ENCODE results near the gene KLHDC1.
"Not testable (repeated sequence)": the region's sequence is repeated elsewhere in the genome, so short reads cannot be mapped to it uniquely, and the experiment has no call there.

Gene KLHDC1

DNA sequence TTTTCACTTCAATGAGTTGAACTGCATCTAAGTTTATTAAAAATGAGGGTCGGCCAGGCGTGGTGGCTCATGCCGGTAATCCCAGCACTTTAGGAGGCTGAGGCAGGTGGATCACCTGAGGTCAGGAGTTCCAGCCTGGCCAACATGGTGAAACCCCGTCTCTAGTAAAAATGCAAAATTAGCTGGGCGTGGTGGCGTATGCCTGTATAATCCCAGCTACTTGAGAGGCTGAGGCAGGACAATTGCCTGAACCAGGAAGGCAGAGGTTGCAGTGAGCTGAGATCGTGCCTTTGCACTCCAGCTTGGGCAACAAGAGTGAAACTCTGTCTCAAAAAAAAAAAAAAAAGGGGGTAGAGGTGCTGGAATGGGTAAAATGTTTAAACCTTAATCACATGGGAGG is 88.1 kb downstream of the KLHDC1 start:
- H3K9me3 Mint-ChIP-seq, H3K4me1 Mint-ChIP-seq, H3K27ac Mint-ChIP-seq, H3K27me3 Mint-ChIP-seq, DNase-seq, H3K4me3 Mint-ChIP-seq: not testable (repeated sequence)
- H3K36me3 Mint-ChIP-seq: peaks cover 64% of the 10 kb centered on the region
- CTCF ChIA-PET: interaction anchor here (1.1 kb wide), 1 partner anchor 24 kb away, joined by 3 read pairs; no protein-coding TSS in a partner anchor

DNA sequence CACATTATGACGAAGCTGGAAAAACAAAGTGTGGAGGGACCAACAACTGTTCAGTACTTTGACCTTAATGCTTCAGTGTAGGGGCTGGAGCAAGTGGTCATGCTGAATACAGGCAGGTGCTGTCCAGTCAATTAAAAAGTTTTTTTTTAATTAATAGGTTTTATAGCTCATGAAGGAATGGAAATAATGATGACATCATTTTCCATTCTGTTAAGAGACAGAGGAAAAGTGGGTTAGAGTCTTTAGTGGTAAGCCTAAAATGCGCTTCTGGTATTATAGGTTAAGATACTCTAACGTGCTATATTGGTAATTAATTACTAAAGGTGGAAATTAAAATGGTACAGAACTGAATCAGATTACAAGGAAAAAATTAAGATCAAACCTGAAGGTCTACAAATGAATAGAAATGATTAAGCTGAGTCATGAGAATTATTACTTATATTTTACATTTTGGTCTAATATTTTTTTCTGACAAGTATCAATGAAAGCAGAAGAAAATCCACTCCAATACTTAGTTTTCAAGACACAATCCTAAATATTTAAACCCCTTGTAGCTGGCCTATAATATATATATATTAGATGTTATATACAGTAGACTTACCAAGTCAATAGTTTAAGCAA is 90.6 kb downstream of the KLHDC1 start:
- no peaks in the 10 kb centered on the region for H3K27me3 Mint-ChIP-seq
- DNase-seq: no peak
- H3K9me3 Mint-ChIP-seq: no peaks in the 10 kb centered on the region
- no peak overlapping the region for H3K4me3 Mint-ChIP-seq
- H3K36me3 Mint-ChIP-seq: peaks cover 63% of the 10 kb centered on the region
- no peaks in the 10 kb centered on the region for H3K4me1 Mint-ChIP-seq
- no peak overlapping the region for H3K27ac Mint-ChIP-seq
- CTCF ChIA-PET: no interaction called here

DNA sequence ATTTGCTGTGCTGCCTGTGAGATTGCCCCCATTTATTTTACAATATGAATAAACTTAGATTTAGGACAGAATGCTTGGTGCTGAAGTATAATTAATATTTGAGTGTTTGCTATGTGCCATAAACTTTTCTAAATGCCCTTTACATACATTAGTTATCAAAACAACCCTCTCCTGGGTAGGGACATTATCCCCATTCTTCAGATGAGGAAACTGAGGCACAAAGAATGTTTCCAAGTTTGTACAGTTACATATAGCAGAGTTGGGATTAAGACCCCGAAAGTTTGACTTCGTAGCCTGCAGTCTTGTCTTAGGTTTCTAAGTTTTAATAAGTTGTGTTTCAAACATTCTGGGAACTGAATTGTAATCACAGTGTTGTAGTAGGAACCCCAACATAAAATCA is 93.4 kb downstream of the KLHDC1 start:
- H3K27ac Mint-ChIP-seq: no peak overlapping the region
- no peaks in the 10 kb centered on the region for H3K27me3 Mint-ChIP-seq
- no peak for DNase-seq
- no peak overlapping the region for H3K4me3 Mint-ChIP-seq
- H3K4me1 Mint-ChIP-seq: no peaks in the 10 kb centered on the region
- no peaks in the 10 kb centered on the region for H3K9me3 Mint-ChIP-seq
- H3K36me3 Mint-ChIP-seq: peaks cover 66% of the 10 kb centered on the region
- CTCF ChIA-PET: no interaction called here

DNA sequence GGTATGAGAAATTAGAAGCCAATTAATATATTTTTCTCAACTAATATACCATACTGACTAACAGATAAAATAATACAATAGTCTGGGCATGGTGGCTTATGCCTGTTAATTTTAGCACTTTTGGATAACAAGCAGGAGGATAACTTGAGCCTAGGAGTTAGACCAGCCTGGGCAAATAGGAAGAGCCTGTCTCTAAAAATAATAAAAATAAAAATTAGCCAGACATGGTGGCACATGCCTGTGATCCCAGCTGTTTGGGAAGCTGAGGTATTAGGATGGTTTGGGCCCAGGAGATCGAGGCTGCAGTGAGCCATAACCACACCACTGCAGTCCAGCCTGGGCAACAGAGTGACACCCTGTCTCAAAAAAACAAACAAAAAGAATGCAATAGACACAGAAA is 99.7 kb downstream of the KLHDC1 start:
- Mint-ChIP-seq H3K4me3 (no peak overlapping the region), H3K4me1 (no peaks in the 10 kb centered on the region), H3K9me3 (no peaks in the 10 kb centered on the region), H3K27me3 (no peaks in the 10 kb centered on the region), H3K36me3 (peaks cover 55% of the 10 kb centered on the region), H3K27ac (no peak overlapping the region)
- no peak for DNase-seq
- CTCF ChIA-PET: no interaction called here

DNA sequence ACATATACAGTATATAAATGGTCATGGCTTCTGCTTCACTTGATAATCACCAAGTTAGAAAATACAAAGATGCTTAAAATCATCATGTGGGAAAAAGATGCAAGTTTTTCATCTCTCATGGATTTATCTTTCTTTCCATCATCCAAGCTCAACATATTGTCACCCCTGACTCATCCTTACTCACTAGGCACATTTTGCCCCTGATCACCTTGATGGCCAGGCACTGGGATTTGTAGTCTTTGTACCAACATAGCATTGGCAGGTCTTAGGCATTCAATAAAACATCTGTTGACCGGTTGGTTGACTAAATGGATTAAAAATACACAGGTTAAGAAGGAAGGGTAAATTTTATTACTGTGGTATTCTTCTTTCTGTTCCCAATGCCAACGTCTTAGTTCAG is 103.1 kb downstream of the KLHDC1 start:
- Mint-ChIP-seq H3K4me1 (no peaks in the 10 kb centered on the region), H3K4me3 (no peak overlapping the region), H3K9me3 (no peaks in the 10 kb centered on the region), H3K27me3 (no peaks in the 10 kb centered on the region), H3K36me3 (peaks cover 50% of the 10 kb centered on the region), H3K27ac (no peak overlapping the region)
- no peak for DNase-seq
- CTCF ChIA-PET: no interaction called here
